ENCODE data around the gene PRKG1. TPM values are rescaled to one million over a fixed set of nuclear protein-coding genes. Genes with fewer than 3 reads are reported as not detected.

PRKG1 gene
- total RNA-seq, 1 experiment from 2014 or later: 0.09 TPM

DNA sequence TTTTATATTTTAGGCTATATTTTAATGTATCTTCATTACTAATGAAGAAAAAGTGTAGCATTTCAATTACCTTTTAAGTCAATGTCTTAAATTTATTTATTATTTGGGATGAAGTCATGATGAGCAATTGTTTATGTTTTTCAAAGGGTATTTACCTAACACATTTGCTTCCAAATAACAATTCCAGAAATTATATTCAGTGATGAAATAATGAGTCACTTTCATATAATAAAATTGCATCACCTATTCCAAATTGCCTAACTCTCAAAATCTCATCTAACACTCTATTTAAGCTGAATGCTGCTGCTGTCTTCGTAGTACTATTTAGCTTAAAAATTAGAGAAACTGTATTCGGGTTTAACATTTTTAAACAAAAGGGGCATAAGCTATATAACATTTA is 97.7 kb downstream of the PRKG1 start:
- no peaks in the 10 kb centered on the region for H3K36me3 Mint-ChIP-seq (ENCODE audit: insufficient read depth, unreplicated experiment)

DNA sequence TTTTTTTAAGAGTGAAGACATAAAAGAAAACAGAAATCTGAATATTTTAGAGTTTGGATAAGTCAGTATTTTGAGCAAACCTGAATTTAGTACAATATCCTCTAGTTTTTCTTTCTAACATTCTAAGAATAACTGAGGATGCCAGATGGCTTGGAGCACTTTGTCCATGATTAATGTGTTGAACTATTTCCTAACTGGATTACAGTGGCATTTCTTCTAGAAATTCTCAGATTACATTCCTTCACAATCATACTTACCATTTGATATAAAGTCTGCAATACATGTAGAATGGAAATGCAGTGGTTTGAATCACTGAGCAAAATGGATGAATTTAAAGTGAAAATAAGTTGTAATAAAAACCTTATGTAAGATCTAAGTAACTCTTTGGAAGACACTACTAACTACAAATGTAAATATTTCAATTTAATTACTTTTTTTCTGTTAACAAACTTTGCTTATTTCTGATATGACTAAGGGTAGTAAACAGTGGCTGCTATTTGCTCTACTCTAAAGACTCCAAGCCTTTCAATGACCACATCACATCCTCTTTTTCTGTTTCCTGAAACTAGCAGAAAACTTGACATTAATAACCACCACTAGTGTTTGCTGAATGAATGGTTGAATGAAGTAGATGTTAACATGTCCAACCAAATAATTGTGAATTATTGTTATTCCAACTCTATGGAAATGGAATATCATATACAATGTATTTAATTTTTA is 102.8 kb downstream of the PRKG1 start:
- no peaks in the 10 kb centered on the region for H3K4me1 ChIP-seq
- H3K27me3 ChIP-seq (replicated peaks; ENCODE audit: control insufficient read depth, insufficient read depth, low read length): no peaks in the 10 kb centered on the region
- Mint-ChIP-seq H3K36me3 (ENCODE audit: insufficient read depth, unreplicated experiment) (no peaks in the 10 kb centered on the region), H3K4me3 (ENCODE audit: unreplicated experiment) (no peak overlapping the region), H3K27ac (ENCODE audit: unreplicated experiment) (no peak overlapping the region), H3K9me3 (ENCODE audit: unreplicated experiment) (no peaks in the 10 kb centered on the region), H3K4me1 (ENCODE audit: low read depth, unreplicated experiment) (no peaks in the 10 kb centered on the region), H3K27me3 (ENCODE audit: insufficient read depth, unreplicated experiment) (no peaks in the 10 kb centered on the region)
- H3K4me3 ChIP-seq (ENCODE audit: low read depth, low read length): no peak overlapping the region
- DNase-seq: no peak
- POLR2A ChIA-PET: no interaction called here
- no TSS peak for BruUV-seq (replicated peaks)
- TF ChIP-seq, protein P1, sequence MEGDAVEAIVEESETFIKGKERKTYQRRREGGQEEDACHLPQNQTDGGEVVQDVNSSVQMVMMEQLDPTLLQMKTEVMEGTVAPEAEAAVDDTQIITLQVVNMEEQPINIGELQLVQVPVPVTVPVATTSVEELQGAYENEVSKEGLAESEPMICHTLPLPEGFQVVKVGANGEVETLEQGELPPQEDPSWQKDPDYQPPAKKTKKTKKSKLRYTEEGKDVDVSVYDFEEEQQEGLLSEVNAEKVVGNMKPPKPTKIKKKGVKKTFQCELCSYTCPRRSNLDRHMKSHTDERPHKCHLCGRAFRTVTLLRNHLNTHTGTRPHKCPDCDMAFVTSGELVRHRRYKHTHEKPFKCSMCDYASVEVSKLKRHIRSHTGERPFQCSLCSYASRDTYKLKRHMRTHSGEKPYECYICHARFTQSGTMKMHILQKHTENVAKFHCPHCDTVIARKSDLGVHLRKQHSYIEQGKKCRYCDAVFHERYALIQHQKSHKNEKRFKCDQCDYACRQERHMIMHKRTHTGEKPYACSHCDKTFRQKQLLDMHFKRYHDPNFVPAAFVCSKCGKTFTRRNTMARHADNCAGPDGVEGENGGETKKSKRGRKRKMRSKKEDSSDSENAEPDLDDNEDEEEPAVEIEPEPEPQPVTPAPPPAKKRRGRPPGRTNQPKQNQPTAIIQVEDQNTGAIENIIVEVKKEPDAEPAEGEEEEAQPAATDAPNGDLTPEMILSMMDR (IDR thresholded peaks at IDR 0.05; ENCODE audit: insufficient read depth in 1 of 2, low read depth in 1 of 2, low read length in 1 of 2, severe bottlenecking in 1 of 2, unreplicated experiment in 1 of 2): no peak
- intact Hi-C loops (cut with micrococcal nuclease; ENCODE audit: unreplicated experiment): no loop called here
- CTCF ChIA-PET: no interaction called here
- no peaks in the 10 kb centered on the region for H3K36me3 ChIP-seq (ENCODE audit: control insufficient read depth, insufficient read depth, low read length)
- no peaks in the 10 kb centered on the region for H3K9me3 ChIP-seq

More for the DNA sequence above, 97.7 kb downstream of the PRKG1 start:
- Histone ChIP-seq H3K36me3 (ENCODE audit: control insufficient read depth, insufficient read depth, low read length) (no peaks in the 10 kb centered on the region), H3K4me3 (ENCODE audit: low read depth, low read length) (no peak overlapping the region), H3K9me3 (no peaks in the 10 kb centered on the region), H3K27me3 (replicated peaks; ENCODE audit: control insufficient read depth, insufficient read depth, low read length) (no peaks in the 10 kb centered on the region), H3K4me1 (no peaks in the 10 kb centered on the region)
- no peak for DNase-seq
- no peak overlapping the region for H3K27ac Mint-ChIP-seq (ENCODE audit: unreplicated experiment)
- ChIA-PET POLR2A (no interaction called here), CTCF (no interaction called here)
- BruUV-seq (replicated peaks): no TSS peak
- TF ChIP-seq, protein P1 (IDR thresholded peaks at IDR 0.05; ENCODE audit: insufficient read depth in 1 of 2, low read depth in 1 of 2, low read length in 1 of 2, severe bottlenecking in 1 of 2, unreplicated experiment in 1 of 2): no peak
- H3K4me3 Mint-ChIP-seq (ENCODE audit: unreplicated experiment): no peak overlapping the region
- no peaks in the 10 kb centered on the region for H3K4me1 Mint-ChIP-seq (ENCODE audit: low read depth, unreplicated experiment)
- H3K9me3 Mint-ChIP-seq (ENCODE audit: unreplicated experiment): no peaks in the 10 kb centered on the region
- peaks cover 5% of the 10 kb centered on the region for H3K27me3 Mint-ChIP-seq (ENCODE audit: insufficient read depth, unreplicated experiment)
- intact Hi-C loops (cut with micrococcal nuclease; ENCODE audit: unreplicated experiment): no loop called here

DNA sequence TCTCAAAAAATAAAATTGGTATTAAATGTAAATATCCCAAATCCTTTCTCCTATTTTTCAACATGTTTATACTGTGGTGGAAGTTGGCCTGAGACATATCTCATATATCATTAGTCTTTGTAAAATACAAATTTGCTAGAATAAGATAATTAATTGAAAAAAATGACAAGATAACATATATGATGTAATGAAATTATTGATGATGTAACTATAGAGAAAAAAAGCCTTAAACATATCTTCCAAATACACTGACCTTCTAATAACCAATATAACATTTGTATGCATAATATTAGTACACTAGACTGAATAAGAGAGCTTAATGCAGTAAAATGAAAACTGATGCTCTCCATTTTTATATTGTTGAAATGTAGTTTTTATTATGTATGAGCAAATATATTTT is 104.3 kb downstream of the PRKG1 start:
- Mint-ChIP-seq H3K27ac (ENCODE audit: unreplicated experiment) (no peak overlapping the region), H3K36me3 (ENCODE audit: insufficient read depth, unreplicated experiment) (no peaks in the 10 kb centered on the region), H3K27me3 (ENCODE audit: insufficient read depth, unreplicated experiment) (no peaks in the 10 kb centered on the region), H3K9me3 (ENCODE audit: unreplicated experiment) (no peaks in the 10 kb centered on the region), H3K4me1 (ENCODE audit: low read depth, unreplicated experiment) (no peaks in the 10 kb centered on the region), H3K4me3 (ENCODE audit: unreplicated experiment) (no peak overlapping the region)
- Histone ChIP-seq H3K9me3 (no peaks in the 10 kb centered on the region), H3K4me3 (ENCODE audit: low read depth, low read length) (no peak overlapping the region), H3K4me1 (no peaks in the 10 kb centered on the region), H3K27me3 (replicated peaks; ENCODE audit: control insufficient read depth, insufficient read depth, low read length) (no peaks in the 10 kb centered on the region), H3K36me3 (ENCODE audit: control insufficient read depth, insufficient read depth, low read length) (no peaks in the 10 kb centered on the region)
- POLR2A ChIA-PET: no interaction called here
- intact Hi-C loops (cut with micrococcal nuclease; ENCODE audit: unreplicated experiment): no loop called here
- CTCF ChIA-PET: no interaction called here
- TF ChIP-seq, protein P1 (IDR thresholded peaks at IDR 0.05; ENCODE audit: insufficient read depth in 1 of 2, low read depth in 1 of 2, low read length in 1 of 2, severe bottlenecking in 1 of 2, unreplicated experiment in 1 of 2): no peak
- no peak for DNase-seq
- no TSS peak for BruUV-seq (replicated peaks)

Data from Caco-2 (cell line).